ENCODE measurements around the gene CEMIP.

Gene CEMIP

GRCh38 chr15:80898040-80898439 lies 118.9 kb downstream of the CEMIP start:
- no peak for DNase-seq

- DNase-seq: no peak
These were observed 123.2 kb downstream of the CEMIP start for GRCh38 chr15:80902298-80902801.

- no peak for DNase-seq
These were observed 125.8 kb downstream of the CEMIP start for GRCh38 chr15:80904998-80905397.

GRCh38 chr15:80906159-80906766 lies 127.1 kb downstream of the CEMIP start:
- DNase-seq: no peak

- DNase-seq: no peak
These were observed 132.7 kb downstream of the CEMIP start for GRCh38 chr15:80911821-80912220.

GRCh38 chr15:80912673-80913072 lies 133.5 kb downstream of the CEMIP start:
- DNase-seq: no peak

GRCh38 chr15:80913541-80913940 lies 134.4 kb downstream of the CEMIP start:
- no peak for DNase-seq

GRCh38 chr15:80915472-80915871 lies 136.3 kb downstream of the CEMIP start:
- DNase-seq: no peak

GRCh38 chr15:80916056-80916455 lies 136.9 kb downstream of the CEMIP start:
- DNase-seq: no peak

GRCh38 chr15:80918196-80918783 lies 139.1 kb downstream of the CEMIP start:
- no peak for DNase-seq

- no peak for DNase-seq
These were observed 141.1 kb downstream of the CEMIP start for GRCh38 chr15:80920271-80920699.

- no peak for DNase-seq
These were observed 142.7 kb downstream of the CEMIP start for GRCh38 chr15:80921736-80922410.

GRCh38 chr15:80923668-80924067 lies 144.5 kb downstream of the CEMIP start:
- no peak for DNase-seq

GRCh38 chr15:80924278-80924677 lies 145.1 kb downstream of the CEMIP start:
- DNase-seq: no peak

- DNase-seq: no peak
These were observed 146.5 kb downstream of the CEMIP start for GRCh38 chr15:80925597-80926059.

GRCh38 chr15:80926126-80926525 lies 147.0 kb downstream of the CEMIP start:
- DNase-seq: no peak

- DNase-seq: no peak
These were observed 150.1 kb downstream of the CEMIP start for GRCh38 chr15:80929225-80929624.

GRCh38 chr15:80929689-80930088 lies 150.5 kb downstream of the CEMIP start:
- DNase-seq: no peak

- no peak for DNase-seq
These were observed 152.0 kb downstream of the CEMIP start for GRCh38 chr15:80931191-80931590.

- no peak for DNase-seq
These were observed 152.7 kb downstream of the CEMIP start for GRCh38 chr15:80931721-80932512.

- DNase-seq: no peak
These were observed 153.3 kb downstream of the CEMIP start for GRCh38 chr15:80932513-80932815.

- DNase-seq: no peak
These were observed 153.8 kb downstream of the CEMIP start for GRCh38 chr15:80932989-80933388.

GRCh38 chr15:80934761-80935221 lies 155.6 kb downstream of the CEMIP start:
- no peak for DNase-seq

Measured in amniotic stem cell (primary cell).